ENCODE data around the gene FNDC10. TPM values are rescaled to one million over a fixed set of nuclear protein-coding genes. Genes with fewer than 3 reads are reported as not detected.
"Not testable (repeated sequence)": the region's sequence is repeated elsewhere in the genome, so short reads cannot be mapped to it uniquely, and the experiment has no call there.

FNDC10 gene
- 1 to 10 TPM; 1.5 to 1.6 TPM for total RNA-seq

DNA sequence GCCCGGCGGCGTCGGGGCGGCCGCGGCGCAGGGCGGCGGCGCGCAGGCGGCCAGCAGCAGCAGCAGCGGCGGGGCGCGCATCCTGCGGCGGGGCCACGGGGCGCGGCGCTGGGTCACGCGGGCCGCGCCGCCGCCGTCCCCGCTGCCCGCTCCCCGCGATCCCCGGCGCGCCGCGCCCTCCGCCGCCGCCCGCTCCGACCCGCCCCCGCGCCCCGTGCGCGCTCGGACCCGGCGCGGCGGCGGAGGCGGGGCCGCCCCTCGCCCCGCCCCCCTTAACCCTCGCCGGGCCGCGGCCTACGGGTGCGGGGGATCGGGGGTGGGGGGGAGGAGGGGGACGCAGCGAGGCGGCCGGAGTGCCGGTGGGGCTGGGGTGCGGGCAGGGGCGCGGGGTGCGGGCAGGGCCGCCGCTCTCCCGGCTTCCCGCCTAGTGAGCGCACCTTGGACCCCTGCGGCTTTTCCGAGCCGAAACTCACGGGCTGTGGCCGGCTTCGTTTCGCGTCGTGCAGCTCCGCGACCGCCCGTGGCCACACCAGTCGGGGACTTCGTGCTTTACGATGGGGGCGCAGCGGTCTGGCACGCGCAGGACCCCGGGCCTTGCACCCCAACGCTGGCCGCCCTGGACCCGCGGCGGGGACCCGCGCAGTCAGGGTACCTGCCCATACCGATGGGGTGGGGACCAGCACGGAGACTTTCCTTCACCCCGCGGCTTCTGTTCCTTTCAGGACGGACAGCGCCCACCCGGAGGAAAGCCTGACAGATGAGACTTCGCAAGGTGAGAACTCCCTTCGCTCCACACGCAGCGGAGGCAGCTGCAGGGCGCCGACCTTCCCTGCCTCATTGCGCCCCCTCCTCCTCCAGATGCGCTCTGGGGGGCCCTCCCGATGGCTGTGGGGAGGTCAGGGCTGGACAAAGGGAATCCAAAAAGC is at the start of gene FNDC10:
FNDC10 (minus strand) TSS at position 201 of the 926 bp plus-strand sequence; CDS start at position 81, 120 bp downstream.
- H3K27ac Mint-ChIP-seq: peak within 1 kb of the TSS; percentile 56

DNA sequence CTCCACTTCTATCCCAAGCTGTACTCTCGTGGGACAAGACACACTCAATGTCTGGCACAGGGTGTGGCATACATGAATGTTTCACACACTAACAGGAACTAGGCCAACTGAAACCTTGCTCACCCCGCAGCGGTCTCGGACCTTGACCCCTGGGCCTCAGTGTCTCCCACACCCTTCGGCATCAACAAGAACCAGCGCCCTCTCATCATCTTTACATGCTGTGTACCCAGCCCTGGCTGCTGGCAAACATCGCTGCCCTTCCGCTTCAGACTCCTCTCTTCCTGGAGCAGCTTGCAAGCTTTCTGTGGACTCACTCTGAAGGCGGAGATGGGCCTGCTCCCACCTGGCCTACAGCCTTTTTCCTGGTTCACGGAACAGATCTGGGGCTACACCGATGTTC is 48.3 kb upstream of the FNDC10 start:
- DNase-seq; POLR2A ChIA-PET; intact Hi-C loops (cut with micrococcal nuclease); H3K4me1 Mint-ChIP-seq (ENCODE audit: low read depth); H3K9me3 Mint-ChIP-seq; CTCF ChIA-PET; H3K27ac Mint-ChIP-seq; H3K27me3 Mint-ChIP-seq; H3K4me3 Mint-ChIP-seq: not testable (repeated sequence)
- H3K36me3 Mint-ChIP-seq: peaks cover 41% of the 10 kb centered on the region

More for the DNA sequence above, at the start of gene FNDC10:
- Mint-ChIP-seq H3K4me3 (peak within 1 kb of the TSS; percentile 61), H3K4me1 (ENCODE audit: low read depth) (peaks cover 10% of the 10 kb centered on the region), H3K36me3 (no peaks in the 10 kb centered on the region), H3K27me3 (peaks cover 5% of the 10 kb centered on the region), H3K9me3 (no peaks in the 10 kb centered on the region)
- POLR2A ChIA-PET: no interaction called here
- CTCF ChIA-PET: no interaction called here
- intact Hi-C loops (cut with micrococcal nuclease): no loop called here
- DNase-seq: no peak

GRCh38 chr1:1647567-1648241 is 47.8 kb upstream of the FNDC10 start:
- H3K27ac Mint-ChIP-seq; H3K9me3 Mint-ChIP-seq; H3K27me3 Mint-ChIP-seq; H3K4me3 Mint-ChIP-seq; H3K4me1 Mint-ChIP-seq (ENCODE audit: low read depth); CTCF ChIA-PET; intact Hi-C loops (cut with micrococcal nuclease); DNase-seq; POLR2A ChIA-PET: not testable (repeated sequence)
- H3K36me3 Mint-ChIP-seq: peaks cover 40% of the 10 kb centered on the region

DNA sequence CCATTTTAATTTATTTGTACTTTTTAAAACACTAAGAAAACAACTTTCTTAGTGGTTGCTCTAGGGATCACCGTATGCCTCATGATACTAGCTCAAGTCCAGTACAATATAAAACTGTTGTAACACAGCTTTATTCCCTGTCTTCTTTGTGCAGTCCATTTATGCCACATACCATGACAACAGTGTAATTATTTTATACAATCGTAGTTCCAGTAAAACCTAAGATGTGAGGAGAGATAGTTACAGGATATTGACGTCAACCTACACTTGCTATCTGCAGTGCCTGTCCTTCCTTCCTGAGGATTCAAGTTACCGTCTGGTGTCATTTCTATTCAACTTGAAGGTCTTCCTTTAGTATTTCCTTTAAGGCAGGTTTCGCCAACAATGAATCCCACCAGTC is 46.4 kb upstream of the FNDC10 start:
- CTCF ChIA-PET; H3K27ac Mint-ChIP-seq; H3K4me3 Mint-ChIP-seq; H3K27me3 Mint-ChIP-seq; H3K4me1 Mint-ChIP-seq (ENCODE audit: low read depth); DNase-seq; intact Hi-C loops (cut with micrococcal nuclease); POLR2A ChIA-PET; H3K9me3 Mint-ChIP-seq: not testable (repeated sequence)
- H3K36me3 Mint-ChIP-seq: peaks cover 31% of the 10 kb centered on the region

- H3K27ac Mint-ChIP-seq; CTCF ChIA-PET; POLR2A ChIA-PET; H3K4me3 Mint-ChIP-seq; H3K9me3 Mint-ChIP-seq; H3K27me3 Mint-ChIP-seq; H3K4me1 Mint-ChIP-seq (ENCODE audit: low read depth); intact Hi-C loops (cut with micrococcal nuclease); H3K36me3 Mint-ChIP-seq: not testable (repeated sequence)
- peak; percentile 1 for DNase-seq
Observed at GRCh38 chr1:1640711-1641461, 41.0 kb upstream of the FNDC10 start.

DNA sequence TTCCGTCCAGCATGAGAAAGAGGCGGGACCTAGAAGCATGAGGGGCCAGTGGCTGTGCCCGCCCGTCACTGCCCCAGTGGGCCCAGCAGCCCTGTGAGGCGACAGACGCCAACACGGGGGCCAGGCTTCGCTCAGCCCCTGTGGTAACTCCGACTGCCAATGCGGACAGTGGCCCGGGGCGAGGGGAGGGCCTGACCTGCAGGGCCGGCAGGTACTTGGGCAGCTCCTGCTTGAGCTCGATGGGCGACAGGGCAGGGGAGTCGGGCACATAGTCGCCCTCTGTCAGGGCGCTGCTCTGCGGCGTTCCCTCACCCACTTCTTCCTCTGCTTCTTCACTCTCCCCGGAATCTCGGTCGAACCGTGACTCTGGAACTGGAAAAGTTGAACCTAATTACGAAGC is 40.1 kb upstream of the FNDC10 start:
- H3K4me1 Mint-ChIP-seq (ENCODE audit: low read depth); H3K4me3 Mint-ChIP-seq; H3K27ac Mint-ChIP-seq; H3K36me3 Mint-ChIP-seq; H3K27me3 Mint-ChIP-seq; H3K9me3 Mint-ChIP-seq; POLR2A ChIA-PET; intact Hi-C loops (cut with micrococcal nuclease); CTCF ChIA-PET: not testable (repeated sequence)
- DNase-seq: peak; percentile 4

DNA sequence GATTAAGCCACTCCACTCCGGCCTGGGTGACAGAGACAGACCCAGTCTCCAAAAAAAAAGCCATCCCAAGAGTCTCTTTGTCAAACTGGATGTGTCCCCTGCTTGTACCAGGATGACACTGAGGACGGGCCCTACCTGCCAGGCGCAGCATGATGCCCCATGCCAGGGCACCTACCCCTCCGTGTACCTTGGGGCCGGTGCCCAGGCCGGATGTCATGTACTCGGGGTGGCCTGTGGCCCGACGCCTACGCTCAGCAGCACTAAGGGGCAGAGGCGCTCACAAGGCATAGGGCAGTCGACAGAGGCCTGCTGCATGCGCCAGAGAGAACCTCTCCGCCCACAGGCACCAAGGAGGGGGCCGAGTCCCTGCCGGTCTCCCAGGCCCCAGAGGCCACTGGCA is 39.4 kb upstream of the FNDC10 start:
- H3K4me1 Mint-ChIP-seq (ENCODE audit: low read depth): not testable (repeated sequence)

GRCh38 chr1:1638528-1638927 is 38.6 kb upstream of the FNDC10 start:
- H3K27ac Mint-ChIP-seq; POLR2A ChIA-PET; intact Hi-C loops (cut with micrococcal nuclease): not testable (repeated sequence)

More for the DNA sequence above, 39.4 kb upstream of the FNDC10 start:
- CTCF ChIA-PET; H3K27me3 Mint-ChIP-seq; H3K4me3 Mint-ChIP-seq; H3K36me3 Mint-ChIP-seq; H3K9me3 Mint-ChIP-seq; H3K27ac Mint-ChIP-seq; POLR2A ChIA-PET; DNase-seq; intact Hi-C loops (cut with micrococcal nuclease): not testable (repeated sequence)

DNA sequence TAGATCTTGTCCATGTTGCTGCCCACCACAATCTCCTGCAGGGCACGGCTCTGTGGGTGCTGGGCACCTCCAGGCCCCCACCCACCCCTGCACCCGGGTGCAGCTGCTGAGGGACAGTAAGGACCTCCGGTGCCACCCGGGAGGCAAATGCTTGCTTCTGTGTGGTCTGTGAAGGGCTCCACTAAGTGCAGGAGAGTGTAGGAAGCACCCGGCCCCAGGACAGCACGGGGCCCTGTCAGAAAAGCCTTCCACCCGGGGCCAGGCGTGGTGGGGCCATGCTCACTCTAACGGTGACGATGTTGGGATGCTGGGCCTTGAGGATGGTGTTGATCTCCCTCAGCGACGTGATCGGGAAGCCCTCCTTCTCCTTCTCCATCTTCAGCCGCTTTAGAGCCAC is 37.5 kb upstream of the FNDC10 start:
- H3K4me3 Mint-ChIP-seq; H3K27me3 Mint-ChIP-seq; intact Hi-C loops (cut with micrococcal nuclease); H3K4me1 Mint-ChIP-seq (ENCODE audit: low read depth); POLR2A ChIA-PET; H3K27ac Mint-ChIP-seq; H3K36me3 Mint-ChIP-seq; CTCF ChIA-PET; H3K9me3 Mint-ChIP-seq: not testable (repeated sequence)
- DNase-seq: peak; percentile 4

More at GRCh38 chr1:1638528-1638927, 38.6 kb upstream of the FNDC10 start:
- CTCF ChIA-PET; H3K9me3 Mint-ChIP-seq; H3K36me3 Mint-ChIP-seq; H3K4me3 Mint-ChIP-seq; H3K4me1 Mint-ChIP-seq (ENCODE audit: low read depth); H3K27me3 Mint-ChIP-seq: not testable (repeated sequence)
- DNase-seq: peak; percentile 4

DNA sequence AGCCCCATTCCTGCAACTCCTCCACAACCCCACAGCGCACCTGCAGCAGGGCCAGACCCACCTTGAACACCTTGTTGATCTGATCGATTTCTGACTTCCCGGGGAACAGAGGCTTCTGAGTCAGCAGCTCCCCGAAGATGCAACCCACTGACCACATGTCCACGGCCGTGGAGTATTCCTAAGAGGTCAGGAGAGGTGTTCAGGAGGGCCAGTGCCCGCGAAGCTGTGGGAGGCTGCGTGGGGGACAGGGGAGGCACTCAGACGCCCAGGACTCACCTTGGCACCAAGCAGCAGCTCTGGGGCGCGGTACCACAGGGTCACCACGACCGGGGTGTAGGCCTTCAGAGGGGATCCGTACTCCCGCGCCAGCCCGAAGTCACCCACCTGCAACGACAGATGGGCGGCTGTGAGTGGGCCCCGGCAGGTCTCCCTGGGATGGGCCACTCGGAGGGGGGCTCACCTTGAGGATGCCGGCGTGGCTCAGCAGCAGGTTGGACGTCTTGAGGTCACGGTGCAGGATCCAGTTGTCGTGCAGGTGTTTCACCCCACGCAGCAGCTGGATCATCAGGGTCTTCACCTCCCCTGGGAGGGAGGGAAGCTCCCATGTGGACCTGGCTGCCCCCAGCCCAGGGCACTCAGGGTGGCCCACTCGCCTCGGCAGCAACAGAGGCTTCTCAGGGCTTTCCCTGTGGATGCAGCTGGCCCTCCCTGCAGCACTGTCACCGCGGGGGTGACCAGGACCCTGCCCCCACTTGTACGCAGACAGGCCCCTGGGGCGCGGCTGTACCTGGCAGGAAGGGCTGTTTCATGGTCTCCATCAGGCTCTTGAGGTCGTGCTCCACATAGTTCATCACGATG is 36.9 kb upstream of the FNDC10 start:
- POLR2A ChIA-PET; H3K4me1 Mint-ChIP-seq (ENCODE audit: low read depth); H3K9me3 Mint-ChIP-seq; H3K4me3 Mint-ChIP-seq; H3K27me3 Mint-ChIP-seq; intact Hi-C loops (cut with micrococcal nuclease); CTCF ChIA-PET; H3K36me3 Mint-ChIP-seq; H3K27ac Mint-ChIP-seq: not testable (repeated sequence)
- DNase-seq: peak; percentile 7

GRCh38 chr1:1634613-1635012 is 34.7 kb upstream of the FNDC10 start:
- POLR2A ChIA-PET; CTCF ChIA-PET; H3K27me3 Mint-ChIP-seq; H3K27ac Mint-ChIP-seq; H3K4me3 Mint-ChIP-seq; H3K9me3 Mint-ChIP-seq; H3K4me1 Mint-ChIP-seq (ENCODE audit: low read depth); intact Hi-C loops (cut with micrococcal nuclease); H3K36me3 Mint-ChIP-seq: not testable (repeated sequence)
- peak; percentile 10 for DNase-seq

DNA sequence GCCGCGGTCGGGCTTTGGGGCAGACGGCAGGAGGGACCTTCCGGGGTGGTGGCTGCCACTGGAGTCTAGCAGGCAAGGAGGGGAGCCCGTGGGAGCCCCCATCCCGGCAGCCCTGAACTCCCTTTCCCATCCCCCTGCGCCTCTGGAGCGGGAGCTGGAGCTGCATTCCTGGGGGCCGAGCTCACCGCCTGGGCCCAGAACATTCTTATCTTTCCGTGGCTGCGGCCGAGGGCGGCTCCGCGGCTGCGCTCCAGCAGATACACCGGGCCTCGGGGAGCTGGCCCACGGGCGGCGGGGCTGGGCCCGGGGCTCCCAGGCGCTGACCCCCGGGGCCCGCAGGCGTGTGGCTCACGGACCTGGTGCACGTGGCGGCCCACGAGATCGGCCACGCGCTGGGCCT is 33.5 kb upstream of the FNDC10 start:
- H3K27ac Mint-ChIP-seq; H3K27me3 Mint-ChIP-seq; H3K4me3 Mint-ChIP-seq; POLR2A ChIA-PET; DNase-seq; H3K4me1 Mint-ChIP-seq (ENCODE audit: low read depth); intact Hi-C loops (cut with micrococcal nuclease); H3K36me3 Mint-ChIP-seq; H3K9me3 Mint-ChIP-seq; CTCF ChIA-PET: not testable (repeated sequence)
